DOHH2 (cell line): ENCODE data around the gene C3orf18.

Experiments
- EZH2phosphoT487 ChIP-seq: fragments of 200-600 bp; sonication (generic); IDR thresholded peaks from 2 replicates; pipeline ENCODE4 v1.6.1; 2017; ENCODE audit warnings: borderline replicate concordance, mild to moderate bottlenecking, antibody characterized with exemption, low read length, moderate library complexity, mixed read lengths
- TF ChIP-seq, protein P1 (sequence below): fragments of 200-600 bp; sonication (generic); IDR thresholded peaks from one replicate; pipeline ENCODE4 v1.5.1; 2014; ENCODE audit warnings: antibody characterized with exemption, mild to moderate bottlenecking, low read depth, low read length; ENCODE audit not compliant: poor library complexity, severe bottlenecking

- TF ChIP-seq, protein P1, sequence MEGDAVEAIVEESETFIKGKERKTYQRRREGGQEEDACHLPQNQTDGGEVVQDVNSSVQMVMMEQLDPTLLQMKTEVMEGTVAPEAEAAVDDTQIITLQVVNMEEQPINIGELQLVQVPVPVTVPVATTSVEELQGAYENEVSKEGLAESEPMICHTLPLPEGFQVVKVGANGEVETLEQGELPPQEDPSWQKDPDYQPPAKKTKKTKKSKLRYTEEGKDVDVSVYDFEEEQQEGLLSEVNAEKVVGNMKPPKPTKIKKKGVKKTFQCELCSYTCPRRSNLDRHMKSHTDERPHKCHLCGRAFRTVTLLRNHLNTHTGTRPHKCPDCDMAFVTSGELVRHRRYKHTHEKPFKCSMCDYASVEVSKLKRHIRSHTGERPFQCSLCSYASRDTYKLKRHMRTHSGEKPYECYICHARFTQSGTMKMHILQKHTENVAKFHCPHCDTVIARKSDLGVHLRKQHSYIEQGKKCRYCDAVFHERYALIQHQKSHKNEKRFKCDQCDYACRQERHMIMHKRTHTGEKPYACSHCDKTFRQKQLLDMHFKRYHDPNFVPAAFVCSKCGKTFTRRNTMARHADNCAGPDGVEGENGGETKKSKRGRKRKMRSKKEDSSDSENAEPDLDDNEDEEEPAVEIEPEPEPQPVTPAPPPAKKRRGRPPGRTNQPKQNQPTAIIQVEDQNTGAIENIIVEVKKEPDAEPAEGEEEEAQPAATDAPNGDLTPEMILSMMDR, result no peak
- TF ChIP-seq EZH2phosphoT487, result no peak
Measured at GRCh38 chr3:50587373-50587772, 19.8 kb upstream of the C3orf18 start.
